Measurements from ENCODE around the gene THSD4.

Gene THSD4

GRCh38 chr15:71333839-71334238, 218.6 kb downstream of the THSD4 start:
- no peak for DNase-seq

- no peak for DNase-seq
Observed at GRCh38 chr15:71334434-71334833, 219.2 kb downstream of the THSD4 start.

GRCh38 chr15:71334873-71335272, 219.6 kb downstream of the THSD4 start:
- no peak for DNase-seq

- no peak for DNase-seq
Observed at GRCh38 chr15:71335591-71335990, 220.3 kb downstream of the THSD4 start.

- no peak for DNase-seq
Observed at GRCh38 chr15:71336671-71337070, 221.4 kb downstream of the THSD4 start.

- DNase-seq = no peak
Observed at GRCh38 chr15:71337197-71337845, 222.1 kb downstream of the THSD4 start.

GRCh38 chr15:71338265-71338664, 223.0 kb downstream of the THSD4 start:
- DNase-seq = no peak

GRCh38 chr15:71338827-71339542, 223.7 kb downstream of the THSD4 start:
- DNase-seq = no peak

GRCh38 chr15:71341811-71342550, 226.7 kb downstream of the THSD4 start:
- no peak for DNase-seq

GRCh38 chr15:71342658-71343057, 227.4 kb downstream of the THSD4 start:
- DNase-seq = no peak

- no peak for DNase-seq
Observed at GRCh38 chr15:71344316-71344715, 229.0 kb downstream of the THSD4 start.

GRCh38 chr15:71345186-71345585, 229.9 kb downstream of the THSD4 start:
- DNase-seq = no peak

- no peak for DNase-seq
Observed at GRCh38 chr15:71346464-71346863, 231.2 kb downstream of the THSD4 start.

- no peak for DNase-seq
Observed at GRCh38 chr15:71348597-71348996, 233.3 kb downstream of the THSD4 start.

GRCh38 chr15:71349336-71349735, 234.1 kb downstream of the THSD4 start:
- no peak for DNase-seq

- no peak for DNase-seq
Observed at GRCh38 chr15:71349736-71350526, 234.7 kb downstream of the THSD4 start.

GRCh38 chr15:71350622-71351378, 235.5 kb downstream of the THSD4 start:
- no peak for DNase-seq

- DNase-seq = no peak
Observed at GRCh38 chr15:71352125-71352524, 236.9 kb downstream of the THSD4 start.

- no peak for DNase-seq
Observed at GRCh38 chr15:71352765-71353164, 237.5 kb downstream of the THSD4 start.

- DNase-seq = no peak
Observed at GRCh38 chr15:71353171-71353570, 237.9 kb downstream of the THSD4 start.

GRCh38 chr15:71355268-71355667, 240.0 kb downstream of the THSD4 start:
- DNase-seq = no peak

GRCh38 chr15:71357321-71357732, 242.1 kb downstream of the THSD4 start:
- DNase-seq = no peak

Measured in NCI-H2171 (cell line).